PC-9 (cell line): ENCODE results near the gene FYN. TPM values are rescaled to one million over a fixed set of nuclear protein-coding genes. Genes with fewer than 3 reads are reported as not detected.

ENCODE experiments used
- BruUV-seq: library from RNA; stranded (reverse); fragments of 400-500 nt; replicated peaks from 2 replicates; lab custom pipeline; 2021; lab: Mats Ljungman, UMichigan
- CTCF ChIA-PET: fragments of 300-600 bp; sonication (Branson Sonifier 250); formaldehyde crosslinking; loops from one replicate; lab custom pipeline; 2022; ENCODE audit warnings: antibody characterized with exemption; lab: Charles Lee
- POLR2A ChIA-PET: fragments of 300-600 bp; sonication (Branson Sonifier 250); formaldehyde crosslinking; loops from one replicate; lab custom pipeline; 2022; ENCODE audit warnings: antibody characterized with exemption; ENCODE audit not compliant: unreplicated experiment; lab: Charles Lee
- DNase-seq, 2 experiments: peaks; one replicate each; pipeline versions ENCODE4 v3.0.0 to v3.0.0-alpha.2; 2015 to 2022; ENCODE audit warnings: mixed read lengths in 1 of 2
- H2AFZ ChIP-seq: fragments of 200-600 bp; sonication (generic); 2 replicates; pipeline ENCODE4 v1.8.1; 2017; ENCODE audit warnings: antibody characterized with exemption
- H3F3A ChIP-seq: fragments of 200-600 bp; sonication (generic); 2 replicates; pipeline ENCODE4 v1.8.1; 2017; ENCODE audit warnings: antibody characterized with exemption, mild to moderate bottlenecking, low read depth; ENCODE audit not compliant: insufficient read depth
- H3K27ac ChIP-seq: fragments of 200-600 bp; sonication (generic); 2 replicates; pipeline ENCODE4 v1.6.1; 2016; ENCODE audit warnings: mixed run types
- H3K27me3 ChIP-seq: fragments of 200-600 bp; sonication (generic); 2 replicates; pipeline ENCODE4 v1.6.1; 2016; ENCODE audit warnings: low read depth, mixed run types; ENCODE audit not compliant: insufficient read depth
- H3K36me3 ChIP-seq: fragments of 200-600 bp; sonication (generic); 2 replicates; pipeline ENCODE4 v1.6.1; 2016; ENCODE audit warnings: low read depth, mixed run types
- H3K4me1 ChIP-seq: fragments of 200-600 bp; sonication (generic); replicated peaks from 2 replicates; pipeline ENCODE4 v1.6.1; 2016; ENCODE audit warnings: mixed run types; ENCODE audit not compliant: insufficient read depth
- H3K4me2 ChIP-seq: fragments of 200-600 bp; sonication (generic); 2 replicates; pipeline ENCODE4 v1.6.1; 2017; ENCODE audit warnings: mixed run types
- H3K4me3 ChIP-seq: fragments of 200-600 bp; sonication (generic); 2 replicates; pipeline ENCODE4 v1.6.1; 2016; ENCODE audit warnings: mixed run types
- H3K79me2 ChIP-seq: fragments of 200-600 bp; sonication (generic); 2 replicates; pipeline ENCODE4 v1.6.1; 2017; ENCODE audit warnings: low read depth, mixed run types
- H3K9me2 ChIP-seq: fragments of 200-600 bp; sonication (generic); 2 replicates; pipeline ENCODE4 v1.8.1; 2017; ENCODE audit warnings: mild to moderate bottlenecking; ENCODE audit not compliant: insufficient read depth
- H3K9me3 ChIP-seq: fragments of 200-600 bp; sonication (generic); 2 replicates; pipeline ENCODE4 v1.8.1; 2016; ENCODE audit warnings: low read depth; ENCODE audit not compliant: insufficient read depth
- H4K20me1 ChIP-seq: fragments of 200-600 bp; sonication (generic); 2 replicates; pipeline ENCODE4 v1.8.1; 2017; ENCODE audit not compliant: insufficient read depth
- CTCF ChIP-seq: fragments of 200-600 bp; sonication (generic); conservative IDR thresholded peaks from 2 replicates; pipeline ENCODE4 v1.6.1; 2017; ENCODE audit warnings: mixed run types, antibody characterized with exemption, mild to moderate bottlenecking, moderate library complexity
- EZH2 ChIP-seq: fragments of 200-600 bp; sonication (generic); IDR thresholded peaks from 2 replicates; pipeline ENCODE4 v1.8.0; 2017; ENCODE audit warnings: antibody characterized with exemption, low read depth
- intact Hi-C: fragments of 100-400 bp; cut with micrococcal nuclease; formaldehyde crosslinking; loops from one replicate; pipeline ENCODE4 v1.10.0; 2022; ENCODE audit not compliant: unreplicated experiment
- total RNA-seq: library from RNA; stranded (reverse); gene quantifications from 2 replicates; pipeline ENCODE4 v1.2.3, GENCODE V29; 2021

The FYN gene
- total RNA-seq, 1 experiment from 2014 or later, result 53.3 TPM

DNA sequence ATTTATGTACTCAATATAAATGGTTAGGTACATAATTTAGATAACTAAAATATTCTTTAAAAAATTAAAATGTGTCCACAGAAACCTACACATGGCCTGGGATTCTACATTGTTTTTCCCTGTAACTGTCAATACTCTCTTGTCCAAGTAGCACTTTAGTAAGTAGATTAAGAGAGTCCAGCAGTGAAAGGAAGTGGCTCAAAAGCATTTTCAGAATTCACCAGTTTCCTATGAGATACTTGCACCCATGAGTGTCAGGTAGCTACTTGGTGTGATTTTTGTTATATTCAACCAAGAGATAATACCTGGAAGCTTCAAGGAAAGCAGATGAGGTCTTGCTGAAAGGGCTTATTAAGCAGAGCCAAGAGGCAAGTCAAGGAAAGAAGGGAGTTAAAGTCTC is 126.3 kb downstream of the FYN start:
- Histone ChIP-seq H3K36me3 (no peaks in the 10 kb centered on the region), H3K9me3 (no peaks in the 10 kb centered on the region), H3K4me3 (no peak overlapping the region), H2AFZ (no peak overlapping the region), H3F3A (no peaks in the 10 kb centered on the region), H3K27ac (no peak overlapping the region), H3K9me2 (no peaks in the 10 kb centered on the region), H3K27me3 (no peaks in the 10 kb centered on the region), H3K79me2 (no peaks in the 10 kb centered on the region), H4K20me1 (no peaks in the 10 kb centered on the region; the same call in 1 of the 2 replicates), H3K4me1 (no peaks in the 10 kb centered on the region), H3K4me2 (no peak overlapping the region)
- TF ChIP-seq CTCF, result no peak
- no peak for TF ChIP-seq EZH2
- intact Hi-C loops, result no loop called here
- ChIA-PET CTCF (no interaction called here), POLR2A (no interaction called here)
- no TSS peak for BruUV-seq
- peak in 1 of 2 experiments; percentile 20 for DNase-seq

- intact Hi-C loops, result no loop called here
- CTCF ChIA-PET, result no interaction called here
- BruUV-seq, result no TSS peak
These were observed 127.6 kb downstream of the FYN start for GRCh38 chr6:111745636-111746035.

DNA sequence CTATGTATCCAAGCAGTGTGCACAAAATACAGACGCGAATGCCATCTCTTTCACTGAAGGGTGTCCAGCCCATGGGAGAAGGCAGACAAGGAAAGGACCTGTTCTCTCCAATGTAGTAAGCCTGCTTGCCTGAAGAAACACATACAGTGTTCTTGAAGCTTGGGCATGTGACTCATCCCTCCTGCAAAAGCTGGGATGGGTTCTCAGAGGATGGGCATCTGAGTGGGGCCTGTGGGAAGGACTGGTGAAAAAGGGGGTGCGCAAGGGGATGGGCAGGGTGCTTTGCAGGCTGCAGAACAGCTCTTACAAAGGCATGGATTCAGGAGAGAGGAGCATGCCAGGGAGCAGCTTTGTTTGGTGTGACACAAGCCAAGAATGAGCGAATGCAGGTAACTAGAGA is 128.1 kb downstream of the FYN start:
- POLR2A ChIA-PET, result no interaction called here
- CTCF ChIA-PET, result no interaction called here

More at GRCh38 chr6:111745636-111746035, 127.6 kb downstream of the FYN start:
- peak in 1 of 2 experiments; percentile 3 for DNase-seq
- TF ChIP-seq CTCF (no peak), EZH2 (no peak)
- Histone ChIP-seq H3K9me2 (no peaks in the 10 kb centered on the region), H3K4me1 (no peaks in the 10 kb centered on the region), H3K79me2 (no peaks in the 10 kb centered on the region), H3K9me3 (no peaks in the 10 kb centered on the region), H2AFZ (no peak overlapping the region), H3K27me3 (no peaks in the 10 kb centered on the region), H3K27ac (no peak overlapping the region), H3F3A (no peaks in the 10 kb centered on the region), H3K4me3 (no peak overlapping the region), H3K36me3 (no peaks in the 10 kb centered on the region), H3K4me2 (no peak overlapping the region), H4K20me1 (no peaks in the 10 kb centered on the region; the same call in 1 of the 2 replicates)
- POLR2A ChIA-PET, result no interaction called here

More for the DNA sequence above, 128.1 kb downstream of the FYN start:
- intact Hi-C loops, result no loop called here
- Histone ChIP-seq H3K9me3 (no peaks in the 10 kb centered on the region), H3K27me3 (no peaks in the 10 kb centered on the region), H3K4me1 (no peaks in the 10 kb centered on the region), H3K9me2 (no peaks in the 10 kb centered on the region), H4K20me1 (no peaks in the 10 kb centered on the region; the same call in 1 of the 2 replicates), H3K79me2 (no peaks in the 10 kb centered on the region), H3K4me2 (no peak overlapping the region), H3K4me3 (no peak overlapping the region), H2AFZ (no peak overlapping the region), H3F3A (no peaks in the 10 kb centered on the region), H3K36me3 (no peaks in the 10 kb centered on the region), H3K27ac (no peak overlapping the region)
- no TSS peak for BruUV-seq
- no peak for DNase-seq
- TF ChIP-seq CTCF (no peak), EZH2 (no peak)
